ENCODE results near the gene SPATA33.

DNA sequence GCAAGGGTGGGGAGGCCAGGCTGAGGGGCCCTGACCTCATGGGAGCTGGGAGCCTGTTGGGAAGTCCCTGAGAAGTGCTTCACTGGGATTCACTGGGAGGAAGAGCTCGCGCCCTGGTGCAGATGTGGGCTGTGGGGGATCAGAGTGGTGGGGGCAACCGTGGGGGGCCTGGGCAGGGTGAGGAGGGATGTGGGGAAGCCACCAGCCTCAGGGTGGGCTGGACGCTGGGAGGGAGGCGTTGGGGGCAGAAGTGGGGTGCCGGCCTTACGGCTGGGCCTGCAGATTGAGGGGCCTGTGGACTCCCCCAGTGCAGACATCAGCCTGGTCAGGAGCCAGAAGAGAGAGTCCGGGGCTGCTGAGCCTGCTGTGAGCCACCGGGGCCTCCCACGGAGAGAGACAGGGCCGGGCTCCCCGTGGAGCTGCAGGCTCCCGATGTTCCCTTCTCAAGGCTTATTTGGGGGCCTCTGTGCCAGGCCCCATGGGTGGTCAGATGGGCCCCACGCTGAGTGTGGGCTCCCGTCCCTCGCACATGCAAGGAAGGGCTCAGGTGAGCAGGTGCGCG is 36.4 kb upstream of the SPATA33 start:
- TF ChIP-seq, protein P1, sequence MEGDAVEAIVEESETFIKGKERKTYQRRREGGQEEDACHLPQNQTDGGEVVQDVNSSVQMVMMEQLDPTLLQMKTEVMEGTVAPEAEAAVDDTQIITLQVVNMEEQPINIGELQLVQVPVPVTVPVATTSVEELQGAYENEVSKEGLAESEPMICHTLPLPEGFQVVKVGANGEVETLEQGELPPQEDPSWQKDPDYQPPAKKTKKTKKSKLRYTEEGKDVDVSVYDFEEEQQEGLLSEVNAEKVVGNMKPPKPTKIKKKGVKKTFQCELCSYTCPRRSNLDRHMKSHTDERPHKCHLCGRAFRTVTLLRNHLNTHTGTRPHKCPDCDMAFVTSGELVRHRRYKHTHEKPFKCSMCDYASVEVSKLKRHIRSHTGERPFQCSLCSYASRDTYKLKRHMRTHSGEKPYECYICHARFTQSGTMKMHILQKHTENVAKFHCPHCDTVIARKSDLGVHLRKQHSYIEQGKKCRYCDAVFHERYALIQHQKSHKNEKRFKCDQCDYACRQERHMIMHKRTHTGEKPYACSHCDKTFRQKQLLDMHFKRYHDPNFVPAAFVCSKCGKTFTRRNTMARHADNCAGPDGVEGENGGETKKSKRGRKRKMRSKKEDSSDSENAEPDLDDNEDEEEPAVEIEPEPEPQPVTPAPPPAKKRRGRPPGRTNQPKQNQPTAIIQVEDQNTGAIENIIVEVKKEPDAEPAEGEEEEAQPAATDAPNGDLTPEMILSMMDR (IDR thresholded peaks at IDR 0.05): no peak
- TF ChIP-seq POLR2A (IDR thresholded peaks at IDR 0.05) (no peak), EP300 (IDR thresholded peaks at IDR 0.05; ENCODE audit: low read depth) (no peak), POLR2AphosphoS5 (IDR thresholded peaks at IDR 0.05) (no peak)

All from transverse colon (tissue), 4 donors.